ENCODE measurements around the gene LARGE1.
"Not testable (repeated sequence)": the region's sequence is repeated elsewhere in the genome, so short reads cannot be mapped to it uniquely, and the experiment has no call there.

Gene LARGE1

GRCh38 chr22:33461698-33462434 lies 458.4 kb downstream of the LARGE1 start:
- no peak for DNase-seq

- DNase-seq = not testable (repeated sequence)
Measured at GRCh38 chr22:33461245-33461644, 459.0 kb downstream of the LARGE1 start.

GRCh38 chr22:33459137-33459536 lies 461.1 kb downstream of the LARGE1 start:
- DNase-seq = no peak

- no peak for DNase-seq
Measured at GRCh38 chr22:33456511-33456910, 463.8 kb downstream of the LARGE1 start.

GRCh38 chr22:33455036-33455435 lies 465.2 kb downstream of the LARGE1 start:
- no peak for DNase-seq

- no peak for DNase-seq
Measured at GRCh38 chr22:33451866-33452469, 468.3 kb downstream of the LARGE1 start.

GRCh38 chr22:33450756-33451155 lies 469.5 kb downstream of the LARGE1 start:
- DNase-seq = no peak

- no peak for DNase-seq
Measured at GRCh38 chr22:33447733-33448132, 472.5 kb downstream of the LARGE1 start.

GRCh38 chr22:33443683-33444082 lies 476.6 kb downstream of the LARGE1 start:
- DNase-seq = no peak

GRCh38 chr22:33440756-33441155 lies 479.5 kb downstream of the LARGE1 start:
- DNase-seq = no peak

- DNase-seq = no peak
Measured at GRCh38 chr22:33438273-33438672, 482.0 kb downstream of the LARGE1 start.

GRCh38 chr22:33431300-33431699 lies 489.0 kb downstream of the LARGE1 start:
- no peak for DNase-seq

GRCh38 chr22:33429281-33429680 lies 491.0 kb downstream of the LARGE1 start:
- no peak for DNase-seq

- no peak for DNase-seq
Measured at GRCh38 chr22:33427461-33427860, 492.8 kb downstream of the LARGE1 start.

- DNase-seq = no peak
Measured at GRCh38 chr22:33426451-33426850, 493.8 kb downstream of the LARGE1 start.

- DNase-seq = no peak
Measured at GRCh38 chr22:33421859-33422258, 498.4 kb downstream of the LARGE1 start.

GRCh38 chr22:33418484-33418883 lies 501.8 kb downstream of the LARGE1 start:
- DNase-seq = no peak

- no peak for DNase-seq
Measured at GRCh38 chr22:33415401-33415800, 504.9 kb downstream of the LARGE1 start.

- DNase-seq = no peak
Measured at GRCh38 chr22:33409079-33409478, 511.2 kb downstream of the LARGE1 start.

- no peak for DNase-seq
Measured at GRCh38 chr22:33405194-33405593, 515.1 kb downstream of the LARGE1 start.

- no peak for DNase-seq
Measured at GRCh38 chr22:33404723-33405122, 515.6 kb downstream of the LARGE1 start.

GRCh38 chr22:33402325-33402724 lies 518.0 kb downstream of the LARGE1 start:
- DNase-seq = no peak

GRCh38 chr22:33401291-33401690 lies 519.0 kb downstream of the LARGE1 start:
- no peak for DNase-seq

- DNase-seq = no peak
Measured at GRCh38 chr22:33400891-33401290, 519.4 kb downstream of the LARGE1 start.

All from NCI-H748 treated with DMSO at 0.1 percent for 48 hours (cell line).